Measurements from ENCODE around the gene FRY.

Gene FRY

GRCh38 chr13:32016631-32017030, 14.9 kb upstream of the FRY start:
- no peak for DNase-seq

- no peak for DNase-seq
These were observed 14.1 kb upstream of the FRY start for GRCh38 chr13:32017474-32017873.

- DNase-seq, result peak in 1 of 5 experiments; percentile 52
These were observed 11.9 kb upstream of the FRY start for GRCh38 chr13:32019612-32020233.

- no peak for DNase-seq
These were observed 9.8 kb upstream of the FRY start for GRCh38 chr13:32021785-32022184.

- DNase-seq, result no peak
These were observed 9.3 kb upstream of the FRY start for GRCh38 chr13:32022311-32022710.

- no peak for DNase-seq
These were observed 8.5 kb upstream of the FRY start for GRCh38 chr13:32023096-32023495.

GRCh38 chr13:32023698-32024097, 7.9 kb upstream of the FRY start:
- no peak for DNase-seq

GRCh38 chr13:32024750-32025149, 6.8 kb upstream of the FRY start:
- DNase-seq, result no peak

GRCh38 chr13:32025730-32026129, 5.8 kb upstream of the FRY start:
- DNase-seq, result no peak

- DNase-seq, result no peak
These were observed 5.0 kb upstream of the FRY start for GRCh38 chr13:32026623-32027022.

- no peak for DNase-seq
These were observed 2.9 kb upstream of the FRY start for GRCh38 chr13:32028711-32029110.

GRCh38 chr13:32029684-32030083, 1.9 kb upstream of the FRY start:
- DNase-seq, result no peak

GRCh38 chr13:32031815-32032370, 319 bp downstream of the FRY start:
- no peak for DNase-seq

GRCh38 chr13:32032759-32033158, 1.2 kb downstream of the FRY start:
- no peak for DNase-seq

- DNase-seq, result no peak
These were observed 2.2 kb downstream of the FRY start for GRCh38 chr13:32033744-32034143.

- no peak for DNase-seq
These were observed 4.1 kb downstream of the FRY start for GRCh38 chr13:32035716-32036115.

- no peak for DNase-seq
These were observed 4.6 kb downstream of the FRY start for GRCh38 chr13:32036126-32036695.

- peak in 1 of 5 experiments; percentile 37 for DNase-seq
These were observed 5.2 kb downstream of the FRY start for GRCh38 chr13:32036757-32037156.

- DNase-seq, result no peak
These were observed 5.9 kb downstream of the FRY start for GRCh38 chr13:32037471-32037870.

GRCh38 chr13:32038343-32038742, 6.8 kb downstream of the FRY start:
- DNase-seq, result no peak

- DNase-seq, result no peak
These were observed 7.5 kb downstream of the FRY start for GRCh38 chr13:32039056-32039455.

- DNase-seq, result no peak
These were observed 8.0 kb downstream of the FRY start for GRCh38 chr13:32039528-32039927.

- DNase-seq, result peak in 1 of 5 experiments; percentile 3
These were observed 8.6 kb downstream of the FRY start for GRCh38 chr13:32040052-32040642.

- no peak for DNase-seq
These were observed 9.1 kb downstream of the FRY start for GRCh38 chr13:32040689-32041088.
